B cell (primary cell): ENCODE data around the gene WDR83.

Source experiments
- EZH2 ChIP-seq: IDR thresholded peaks from 2 replicates; pipeline ENCODE4 v1.6.1; 2012; ENCODE audit warnings: borderline replicate concordance, low read depth, mild to moderate bottlenecking, moderate library complexity, low read length; ENCODE audit not compliant: insufficient read depth, poor library complexity, severe bottlenecking
- TF ChIP-seq, protein P1 (sequence below): fragments of 200-600 bp; IDR thresholded peaks from one replicate; pipeline ENCODE4 v1.8.0; 2022; ENCODE audit warnings: antibody characterized with exemption, mild to moderate bottlenecking

DNA sequence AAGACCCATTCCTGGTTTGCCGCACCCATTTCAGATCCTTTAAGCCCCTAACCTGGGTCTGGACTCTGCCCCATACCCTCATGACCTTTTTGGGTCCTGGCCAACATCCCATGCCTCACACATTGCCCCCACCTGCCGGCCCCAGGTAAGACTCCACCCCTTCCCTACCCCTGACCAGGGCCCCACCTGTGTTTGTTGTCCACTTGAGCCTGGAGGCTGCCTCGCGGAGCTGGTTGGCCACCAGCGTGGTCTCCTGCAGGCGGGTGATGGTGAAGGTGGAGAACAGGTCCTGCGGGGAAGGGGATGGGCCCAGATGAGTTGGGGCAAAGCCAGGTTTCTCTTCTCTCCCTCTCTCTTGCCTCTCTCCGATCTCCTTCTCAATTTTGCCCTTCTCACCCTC is 19.6 kb upstream of the WDR83 start:
- TF ChIP-seq, protein P1, sequence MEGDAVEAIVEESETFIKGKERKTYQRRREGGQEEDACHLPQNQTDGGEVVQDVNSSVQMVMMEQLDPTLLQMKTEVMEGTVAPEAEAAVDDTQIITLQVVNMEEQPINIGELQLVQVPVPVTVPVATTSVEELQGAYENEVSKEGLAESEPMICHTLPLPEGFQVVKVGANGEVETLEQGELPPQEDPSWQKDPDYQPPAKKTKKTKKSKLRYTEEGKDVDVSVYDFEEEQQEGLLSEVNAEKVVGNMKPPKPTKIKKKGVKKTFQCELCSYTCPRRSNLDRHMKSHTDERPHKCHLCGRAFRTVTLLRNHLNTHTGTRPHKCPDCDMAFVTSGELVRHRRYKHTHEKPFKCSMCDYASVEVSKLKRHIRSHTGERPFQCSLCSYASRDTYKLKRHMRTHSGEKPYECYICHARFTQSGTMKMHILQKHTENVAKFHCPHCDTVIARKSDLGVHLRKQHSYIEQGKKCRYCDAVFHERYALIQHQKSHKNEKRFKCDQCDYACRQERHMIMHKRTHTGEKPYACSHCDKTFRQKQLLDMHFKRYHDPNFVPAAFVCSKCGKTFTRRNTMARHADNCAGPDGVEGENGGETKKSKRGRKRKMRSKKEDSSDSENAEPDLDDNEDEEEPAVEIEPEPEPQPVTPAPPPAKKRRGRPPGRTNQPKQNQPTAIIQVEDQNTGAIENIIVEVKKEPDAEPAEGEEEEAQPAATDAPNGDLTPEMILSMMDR = no peak
- TF ChIP-seq EZH2 = no peak
